Testis (tissue), 3 donors: ENCODE data around the gene TSC22D2. TPM values are rescaled to one million over a fixed set of nuclear protein-coding genes. Genes with fewer than 3 reads are reported as not detected.

Experiments used
- DNase-seq: peaks from one replicate; pipeline ENCODE4 v3.0.0-alpha.2; 2019
- H3K27ac ChIP-seq, 2 donors: fragments of 200-600 bp; sonication (generic); one replicate each; pipeline ENCODE4 v1.5.1; 2019
- H3K27me3 ChIP-seq: fragments of 200-600 bp; sonication (generic); one replicate; pipeline ENCODE4 v1.5.1; 2019
- H3K36me3 ChIP-seq: fragments of 200-600 bp; sonication (generic); one replicate; pipeline ENCODE4 v1.5.1; 2017; ENCODE audit warnings: low read depth; ENCODE audit errors: missing control alignments
- H3K4me1 ChIP-seq: fragments of 200-600 bp; sonication (generic); one replicate; pipeline ENCODE4 v1.5.1; 2019
- H3K4me3 ChIP-seq, 2 donors: fragments of 200-600 bp; sonication (generic); one replicate each; pipeline ENCODE4 v1.5.1; 2017 to 2019
- H3K9me3 ChIP-seq: fragments of 200-600 bp; sonication (generic); one replicate; pipeline ENCODE4 v1.5.1; 2017
- POLR2A ChIP-seq: fragments of 450-650 bp; IDR thresholded peaks from one replicate; pipeline ENCODE4 v1.6.1; 2017; ENCODE audit warnings: antibody characterized with exemption, mild to moderate bottlenecking, moderate library complexity
- WGBS, 2 donors: methylation state at CpG; one replicate each; pipeline ENCODE4 v1.1.5; 2018; 5-methylcytosine and 5-hydroxymethylcytosine counted together
- intact Hi-C: fragments of 100-400 bp; cut with DNase I; formaldehyde crosslinking; loops from one replicate; pipeline ENCODE4 v1.15.1; 2023; ENCODE audit warnings: low total_unique reads
- polyA plus RNA-seq: library from polyadenylated mRNA; stranded (reverse); fragments of 350-450 nt; fragmentation: Illumina TruSeq; extraction: RNeasy Lipid Tissue Mini Kit (QIAGEN cat#74804); gene quantifications from one replicate; pipeline ENCODE4 v1.2.3, GENCODE V29; 2014; ENCODE audit warnings: low read depth, low replicate concordance; ENCODE audit not compliant: insufficient read depth
- total RNA-seq, 2 donors: library from RNA; depleted of rRNA; stranded (reverse); fragments of >200 nt; gene quantifications; one replicate each; pipeline ENCODE4 v1.2.3, GENCODE V29; 2016
- TF ChIP-seq, protein P1 (sequence below), 3 experiments: fragments of 450-650 bp in 2 of 3; fragments of 200-600 bp in 1 of 3; sonication (generic) in 1 of 3; IDR thresholded peaks; one replicate each; pipeline ENCODE4 v1.5.1; 2016 to 2019; ENCODE audit warnings: antibody characterized with exemption in 3 of 3, mild to moderate bottlenecking in 2 of 3, moderate library complexity in 1 of 3

TSC22D2 gene
- total and polyA plus RNA-seq, 3 donors from 2014 or later: 37.7 to 47.0 (median 43.7) TPM

DNA sequence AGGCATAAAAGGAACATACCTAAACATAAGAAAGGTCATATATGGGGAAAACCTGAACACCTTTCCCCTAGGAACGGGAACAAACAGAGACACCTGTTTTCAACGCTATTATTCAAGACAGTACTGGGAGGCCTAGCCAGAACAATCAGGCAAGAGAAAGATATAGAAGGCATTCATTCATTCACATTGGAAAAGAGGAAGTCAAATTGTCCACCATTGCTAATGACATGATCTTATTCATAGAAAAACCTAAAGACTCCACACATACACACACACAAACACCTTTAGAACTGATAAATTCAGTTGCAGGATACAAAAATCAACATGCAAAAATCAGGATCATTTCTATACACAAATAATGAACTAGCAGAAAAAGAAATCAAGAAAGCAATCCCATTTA lies 101.7 kb downstream of the TSC22D2 start:
- H3K4me3 ChIP-seq: no peak overlapping the region
- intact Hi-C loops: no loop called here
- 88 to 95% methylated on average over 2 of the region's 2 CpGs for WGBS, 2 donors

DNA sequence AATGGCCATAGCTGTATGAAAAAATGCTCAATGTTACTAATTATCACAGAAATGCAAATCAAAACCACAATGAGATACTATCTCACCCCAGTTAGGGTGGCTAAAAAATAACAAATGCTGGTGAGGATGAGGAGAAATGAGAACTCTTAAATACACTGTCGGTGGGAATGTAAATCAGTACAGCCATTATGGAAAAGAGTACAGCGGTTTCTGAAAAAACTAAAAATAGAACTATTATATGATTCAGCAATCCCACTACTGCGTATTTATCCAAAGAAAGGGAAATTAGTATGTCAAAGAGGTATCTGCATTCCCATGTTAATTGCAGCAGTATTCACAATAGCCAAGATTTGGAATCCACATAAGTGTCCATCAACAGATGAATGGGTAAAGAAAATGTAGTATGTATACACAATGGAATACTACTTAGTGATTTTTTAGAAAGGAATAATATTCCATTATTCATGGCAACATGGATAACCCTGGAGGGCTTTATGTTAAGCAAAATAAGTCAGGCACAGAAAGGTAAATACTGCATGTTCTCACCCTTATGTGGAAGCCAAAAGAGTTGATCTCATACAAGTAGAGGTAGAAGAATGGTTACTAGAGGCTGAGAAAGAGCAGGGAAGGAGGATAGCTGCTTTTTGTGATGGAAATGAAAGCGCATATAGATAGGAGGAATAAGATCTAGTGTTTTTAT lies 103.2 kb downstream of the TSC22D2 start:
- H3K36me3 ChIP-seq: no peaks in the 10 kb centered on the region
- DNase-seq: no peak
- H3K4me3 ChIP-seq: no peak overlapping the region
- intact Hi-C loops: no loop called here
- H3K27ac ChIP-seq: no peak overlapping the region
- H3K27me3 ChIP-seq: no peaks in the 10 kb centered on the region
- no peak for TF ChIP-seq POLR2A
- TF ChIP-seq, protein P1, sequence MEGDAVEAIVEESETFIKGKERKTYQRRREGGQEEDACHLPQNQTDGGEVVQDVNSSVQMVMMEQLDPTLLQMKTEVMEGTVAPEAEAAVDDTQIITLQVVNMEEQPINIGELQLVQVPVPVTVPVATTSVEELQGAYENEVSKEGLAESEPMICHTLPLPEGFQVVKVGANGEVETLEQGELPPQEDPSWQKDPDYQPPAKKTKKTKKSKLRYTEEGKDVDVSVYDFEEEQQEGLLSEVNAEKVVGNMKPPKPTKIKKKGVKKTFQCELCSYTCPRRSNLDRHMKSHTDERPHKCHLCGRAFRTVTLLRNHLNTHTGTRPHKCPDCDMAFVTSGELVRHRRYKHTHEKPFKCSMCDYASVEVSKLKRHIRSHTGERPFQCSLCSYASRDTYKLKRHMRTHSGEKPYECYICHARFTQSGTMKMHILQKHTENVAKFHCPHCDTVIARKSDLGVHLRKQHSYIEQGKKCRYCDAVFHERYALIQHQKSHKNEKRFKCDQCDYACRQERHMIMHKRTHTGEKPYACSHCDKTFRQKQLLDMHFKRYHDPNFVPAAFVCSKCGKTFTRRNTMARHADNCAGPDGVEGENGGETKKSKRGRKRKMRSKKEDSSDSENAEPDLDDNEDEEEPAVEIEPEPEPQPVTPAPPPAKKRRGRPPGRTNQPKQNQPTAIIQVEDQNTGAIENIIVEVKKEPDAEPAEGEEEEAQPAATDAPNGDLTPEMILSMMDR (IDR thresholded peaks at IDR 0.05): no peak
- WGBS, 2 donors: 83 to 84% methylated on average over 4 of the region's 4 CpGs
- H3K9me3 ChIP-seq: no peaks in the 10 kb centered on the region
- H3K4me1 ChIP-seq: no peaks in the 10 kb centered on the region

More for the DNA sequence above, 101.7 kb downstream of the TSC22D2 start:
- H3K4me1 ChIP-seq: no peaks in the 10 kb centered on the region
- H3K27me3 ChIP-seq: no peaks in the 10 kb centered on the region
- H3K9me3 ChIP-seq: no peaks in the 10 kb centered on the region
- no peak for DNase-seq
- no peak overlapping the region for H3K27ac ChIP-seq
- TF ChIP-seq POLR2A: no peak
- TF ChIP-seq, protein P1 (IDR thresholded peaks at IDR 0.05): no peak
- H3K36me3 ChIP-seq: no peaks in the 10 kb centered on the region

DNA sequence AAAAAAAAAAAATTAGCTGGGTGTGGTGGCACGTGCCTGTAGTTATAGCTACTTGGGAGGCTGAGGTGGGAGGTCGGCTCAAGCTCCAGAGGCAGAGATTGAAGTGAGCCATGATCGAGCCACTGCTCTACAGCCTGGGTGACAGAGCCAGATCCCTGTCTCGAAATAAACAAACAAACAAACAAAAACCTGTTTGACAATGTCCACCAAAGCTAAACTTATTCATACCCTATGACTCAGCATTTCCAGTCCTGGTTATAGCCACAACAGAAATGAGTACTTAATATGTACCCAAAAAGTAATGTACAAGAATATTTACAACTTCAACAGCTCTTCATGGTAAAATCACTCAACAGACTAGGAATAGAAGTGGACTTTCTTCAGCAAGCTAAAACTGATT lies 107.1 kb downstream of the TSC22D2 start:
- Histone ChIP-seq H3K27ac (no peak overlapping the region), H3K36me3 (no peaks in the 10 kb centered on the region), H3K9me3 (no peaks in the 10 kb centered on the region), H3K4me1 (no peaks in the 10 kb centered on the region), H3K27me3 (no peaks in the 10 kb centered on the region), H3K4me3 (no peak overlapping the region)
- TF ChIP-seq, protein P1 (IDR thresholded peaks at IDR 0.05): no peak
- no peak for TF ChIP-seq POLR2A
- intact Hi-C loops: no loop called here
- 93 to 100% methylated on average over 4 of the region's 4 CpGs for WGBS, 2 donors
- DNase-seq: no peak

Other genes starting within 250 kb of the TSC22D2 start
- gene SERP1, start 138.2 kb downstream of the TSC22D2 start, total RNA-seq: 100 to 1,000 TPM; 206 to 219 TPM
- 71.6 TPM for gene SERP1, start 138.2 kb downstream of the TSC22D2 start, polyA plus RNA-seq
- gene EIF2A, start 138.5 kb downstream of the TSC22D2 start, total RNA-seq: 10 to 100 TPM; 70.8 to 83.2 TPM
- gene EIF2A, start 138.5 kb downstream of the TSC22D2 start, polyA plus RNA-seq: 32.1 TPM
- gene SELENOT, start 195.0 kb downstream of the TSC22D2 start, total RNA-seq: 100 to 1,000 TPM; 135 to 190 TPM
- 118 TPM for gene SELENOT, start 195.0 kb downstream of the TSC22D2 start, polyA plus RNA-seq